HL-60/S4 treated with retinoic acid at 250 ng/mL for 4 days and 3 days (cell line): Measurements from ENCODE around the gene CACNA1H.

Experiments
- in situ Hi-C: fragments of 300-500 bp; cut with MboI; formaldehyde crosslinking; loops from 2 replicates; pipeline ENCODE4 v1.7.0; 2022; ENCODE audit warnings: low sequenced_read_pairs

CACNA1H gene

DNA sequence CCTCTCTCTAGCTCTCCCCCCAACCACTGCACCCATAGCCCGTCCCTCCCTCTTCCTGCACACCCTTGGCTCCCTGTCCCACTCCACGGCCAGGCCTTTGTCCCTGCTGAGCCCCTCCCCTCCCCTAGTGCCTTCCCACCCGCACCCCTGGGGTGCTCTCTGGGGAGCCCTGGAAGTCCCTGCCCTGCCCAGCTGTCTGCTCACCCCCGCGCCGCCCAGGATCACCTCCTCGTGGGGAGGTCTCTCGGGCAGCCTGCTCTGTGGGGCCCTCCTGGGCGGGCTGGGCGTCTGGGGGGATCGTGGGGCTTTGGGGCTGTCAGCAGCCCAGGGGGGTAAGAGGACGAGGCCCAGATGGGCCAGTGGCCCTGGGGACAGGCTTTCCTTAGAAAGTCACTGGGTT, 18.1 kb downstream of the CACNA1H start:
- in situ Hi-C loops: no loop called here

GRCh38 chr16:1171854-1172428, 19.0 kb downstream of the CACNA1H start:
- in situ Hi-C loops: no loop called here

- in situ Hi-C loops: no loop called here
These were observed 19.7 kb downstream of the CACNA1H start for GRCh38 chr16:1172651-1173050.

- in situ Hi-C loops: no loop called here
These were observed 21.0 kb downstream of the CACNA1H start for GRCh38 chr16:1173788-1174451.

- in situ Hi-C loops: no loop called here
These were observed 21.8 kb downstream of the CACNA1H start for GRCh38 chr16:1174477-1175357.

GRCh38 chr16:1175566-1176279, 22.8 kb downstream of the CACNA1H start:
- in situ Hi-C loops: no loop called here

DNA sequence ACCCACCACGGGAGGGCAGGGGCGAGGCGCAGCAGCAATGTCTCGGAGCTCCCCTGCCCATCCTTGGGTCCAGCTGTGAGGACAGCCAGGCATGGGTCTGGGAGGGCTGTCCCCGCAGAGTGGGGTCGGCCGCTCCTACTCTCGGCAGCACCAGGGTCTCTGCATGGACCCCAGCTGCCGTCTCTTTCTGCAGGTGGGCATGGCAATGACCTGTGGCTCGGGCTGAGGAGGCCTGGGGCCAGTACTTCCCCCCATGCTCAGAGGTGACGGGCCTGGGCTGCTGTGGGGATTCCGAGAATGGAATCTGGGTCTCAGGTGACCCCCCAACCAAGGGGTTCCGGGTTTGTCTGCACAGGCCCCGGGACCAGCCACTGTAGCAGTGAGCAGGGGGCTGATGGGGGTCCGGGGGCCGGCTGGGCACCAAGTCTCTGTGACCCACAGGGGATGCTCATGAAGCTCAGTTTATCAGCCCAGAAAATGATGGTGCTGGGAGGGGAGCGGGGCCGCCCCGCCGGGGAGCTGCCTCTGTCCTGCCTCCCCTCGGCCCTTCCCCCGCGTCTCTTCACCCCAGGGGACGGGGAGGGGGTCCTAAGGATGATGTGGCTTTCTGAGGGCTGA, 23.5 kb downstream of the CACNA1H start:
- in situ Hi-C loops: no loop called here

- in situ Hi-C loops: no loop called here
These were observed 24.1 kb downstream of the CACNA1H start for GRCh38 chr16:1177053-1177452.

- in situ Hi-C loops: no loop called here
These were observed 24.8 kb downstream of the CACNA1H start for GRCh38 chr16:1177750-1178149.

- in situ Hi-C loops: no loop called here
These were observed 25.5 kb downstream of the CACNA1H start for GRCh38 chr16:1178295-1178910.

GRCh38 chr16:1180549-1181403, 27.9 kb downstream of the CACNA1H start:
- in situ Hi-C loops: no loop called here

DNA sequence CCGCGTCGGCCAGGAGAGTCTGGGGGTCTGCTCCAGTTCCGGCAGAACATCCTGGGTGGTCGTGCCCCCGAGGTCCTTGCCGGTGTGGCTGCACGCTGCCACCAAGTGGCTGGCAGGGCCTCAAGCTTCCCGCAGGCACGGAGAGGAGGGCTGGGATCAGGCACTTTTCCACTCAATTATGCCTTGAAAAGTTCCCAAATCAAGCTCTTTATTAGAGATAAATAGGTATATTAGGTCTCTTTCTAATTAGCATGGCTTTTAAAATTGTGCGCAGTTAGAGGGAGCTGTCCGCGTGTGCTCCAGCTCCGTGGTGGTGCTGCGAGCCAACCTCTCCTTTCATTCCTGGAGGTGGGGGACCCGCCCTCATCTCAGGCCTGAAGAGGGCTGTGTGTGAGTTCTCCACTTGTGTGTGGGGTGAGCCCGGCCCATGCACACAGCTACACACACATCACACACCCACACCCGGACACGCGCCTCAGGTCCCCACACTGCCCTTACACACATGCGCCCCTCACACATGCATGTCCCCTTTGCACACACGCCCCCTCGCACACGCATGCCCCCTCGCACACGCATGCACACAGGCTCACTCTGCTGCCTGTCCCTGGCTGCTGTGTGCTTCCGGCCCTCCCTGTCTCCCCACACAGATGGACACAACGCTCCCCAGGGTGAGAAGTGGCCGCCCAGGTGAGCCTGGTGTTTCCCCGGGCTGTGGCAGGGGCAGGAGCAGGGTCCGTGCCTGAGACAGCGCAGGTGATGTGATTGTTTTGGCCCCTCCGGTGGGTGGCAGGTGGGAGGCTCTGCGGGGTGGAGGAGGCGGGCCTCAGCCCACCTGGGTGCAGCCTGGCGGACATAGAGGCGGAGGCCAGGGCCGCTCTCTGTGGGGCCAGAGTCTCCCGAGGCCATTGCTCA, 28.8 kb downstream of the CACNA1H start:
- in situ Hi-C loops: no loop called here

- in situ Hi-C loops: no loop called here
These were observed 29.4 kb downstream of the CACNA1H start for GRCh38 chr16:1182316-1182671.

DNA sequence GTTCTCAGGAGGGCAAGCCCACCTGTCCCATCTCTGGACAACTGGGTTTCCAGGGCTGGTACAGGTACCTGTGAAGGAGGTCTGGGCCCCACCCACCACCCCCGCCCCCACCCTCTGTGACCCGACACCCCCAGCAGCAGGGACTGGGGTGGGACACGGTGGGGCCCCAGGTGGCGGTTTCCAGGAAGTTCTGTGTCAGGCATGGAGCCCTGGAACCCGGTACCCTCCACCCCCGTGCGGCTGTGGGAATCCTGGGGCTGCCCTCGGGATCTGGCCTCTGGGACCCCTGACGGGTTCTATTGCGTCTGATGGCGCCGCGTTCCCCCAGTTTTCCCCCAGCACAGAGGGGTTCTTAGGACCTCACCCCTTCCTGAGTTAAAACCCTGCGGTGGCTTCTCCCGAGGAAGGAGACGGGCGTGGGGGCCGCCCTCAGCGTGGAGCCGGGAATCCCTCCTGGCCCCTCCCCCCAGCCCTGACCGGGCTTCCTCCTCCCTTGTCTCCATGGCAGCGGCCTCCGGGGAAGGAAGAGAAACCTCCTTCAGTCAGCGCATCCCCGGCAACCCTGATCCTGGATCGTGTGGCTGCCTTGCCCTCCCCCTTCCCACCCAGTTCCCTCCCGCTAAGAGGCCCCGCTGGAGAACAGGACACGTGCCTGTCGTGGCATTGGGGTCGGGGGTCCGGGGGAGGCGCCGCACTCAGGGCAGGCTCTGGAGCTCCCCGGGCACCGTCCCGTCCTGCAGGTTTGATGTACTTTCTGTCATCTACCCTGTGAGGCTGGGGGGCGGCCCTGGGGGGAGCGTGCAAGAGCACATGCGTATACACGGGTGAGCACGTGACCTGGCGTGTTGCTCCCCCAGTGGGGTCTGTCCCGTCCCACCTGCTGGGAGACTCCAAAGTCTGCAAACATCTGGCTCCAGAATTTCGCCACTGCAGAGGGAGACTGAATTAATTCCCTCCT, 30.3 kb downstream of the CACNA1H start:
- in situ Hi-C loops: no loop called here

- in situ Hi-C loops: no loop called here
These were observed 31.4 kb downstream of the CACNA1H start for GRCh38 chr16:1184156-1184868.

DNA sequence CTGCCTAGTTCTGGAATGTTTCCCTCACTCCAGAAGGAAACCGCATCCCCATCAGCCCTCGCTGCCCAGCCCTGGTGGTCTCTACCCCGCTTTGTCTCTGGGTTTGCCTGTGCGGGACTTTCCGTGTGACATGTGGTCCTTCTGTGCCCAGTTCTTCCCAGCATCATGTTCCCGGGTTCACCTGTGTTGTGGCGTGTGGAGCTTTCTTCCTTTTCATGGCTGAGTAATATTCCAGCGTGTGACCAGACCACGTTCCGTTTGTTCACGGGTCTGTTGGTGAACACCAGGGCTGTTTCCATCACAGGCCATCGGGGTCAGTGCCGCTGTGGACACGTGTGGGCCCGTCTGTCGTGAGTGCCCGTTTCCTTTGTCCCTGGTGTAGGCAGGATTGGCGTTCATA, 32.1 kb downstream of the CACNA1H start:
- in situ Hi-C loops: no loop called here
